WTC11 (cell line): ENCODE results near the gene KIAA1671. TPM values are rescaled to one million over a fixed set of nuclear protein-coding genes. Genes with fewer than 3 reads are reported as not detected.

Experiments
- ATAC-seq: fragments of 200-7000 bp; cut with Tn5 transposase; 2 replicates; pipeline ENCODE4 v1.10.0; 2021; ENCODE audit warnings: mild to moderate bottlenecking, moderate library complexity
- CTCF ChIA-PET: fragments of 300-600 bp; sonication (Branson Sonifier 250); formaldehyde crosslinking; loops from one replicate; lab custom pipeline; 2021; ENCODE audit warnings: antibody characterized with exemption; lab: Charles Lee
- POLR2A ChIA-PET: fragments of 350-600 bp; sonication (Branson Sonifier 250); formaldehyde crosslinking; loops from one replicate; lab custom pipeline; 2021; ENCODE audit warnings: antibody characterized with exemption; lab: Charles Lee
- DNase-seq: peaks from one replicate; pipeline ENCODE4 v3.0.0; 2021; ENCODE audit warnings: low spot score
- H3K27ac Mint-ChIP-seq: 2 replicates; pipeline ENCODE4 v1.8.0; 2021; ENCODE audit warnings: mixed read lengths
- H3K27me3 Mint-ChIP-seq: 2 replicates; pipeline ENCODE4 v1.8.0; 2021; ENCODE audit warnings: low read depth, mild to moderate bottlenecking, moderate library complexity, mixed read lengths
- H3K36me3 Mint-ChIP-seq: 2 replicates; pipeline ENCODE4 v1.8.0; 2021; ENCODE audit warnings: mixed read lengths
- H3K4me1 Mint-ChIP-seq: 2 replicates; pipeline ENCODE4 v1.8.0; 2022; ENCODE audit warnings: mixed read lengths
- H3K4me3 Mint-ChIP-seq: 2 replicates; pipeline ENCODE4 v1.8.0; 2021; ENCODE audit warnings: mild to moderate bottlenecking, moderate library complexity, mixed read lengths
- H3K9me3 Mint-ChIP-seq: 2 replicates; pipeline ENCODE4 v1.8.0; 2021; ENCODE audit warnings: mixed read lengths
- ATF1 ChIP-seq: sonication (generic); formaldehyde crosslinking; IDR thresholded peaks from 2 replicates; pipeline ENCODE4 v1.8.1; 2023; ENCODE audit warnings: mild to moderate bottlenecking, moderate library complexity, missing genetic modification reagents
- CTCF ChIP-seq: fragments of 200-600 bp; IDR thresholded peaks from 2 replicates; pipeline ENCODE4 v1.8.0; 2022; ENCODE audit warnings: antibody characterized with exemption
- E2F4 ChIP-seq: sonication (generic); formaldehyde crosslinking; IDR thresholded peaks from 2 replicates; pipeline ENCODE4 v1.8.1; 2022; ENCODE audit warnings: low read depth, mild to moderate bottlenecking, moderate library complexity, missing genetic modification reagents, borderline replicate concordance
- ESRRA ChIP-seq: sonication (generic); formaldehyde crosslinking; IDR thresholded peaks from 2 replicates; pipeline ENCODE4 v1.8.1; 2022; ENCODE audit warnings: mild to moderate bottlenecking, missing genetic modification reagents, borderline replicate concordance
- MXD4 ChIP-seq: fragments of 250-450 bp; sonication (Bioruptor Pico); IDR thresholded peaks from 2 replicates; pipeline ENCODE4 v1.8.0; 2021; ENCODE audit warnings: mild to moderate bottlenecking, moderate library complexity, borderline replicate concordance
- MYBL2 ChIP-seq: sonication (generic); formaldehyde crosslinking; IDR thresholded peaks from 2 replicates; pipeline ENCODE4 v1.8.1; 2023; ENCODE audit warnings: mild to moderate bottlenecking, moderate library complexity, missing genetic modification reagents
- NFATC4 ChIP-seq: fragments of 250-450 bp; sonication (Bioruptor Pico); IDR thresholded peaks from 2 replicates; pipeline ENCODE4 v1.9.0; 2021; ENCODE audit warnings: mild to moderate bottlenecking
- NFYB ChIP-seq: sonication (generic); formaldehyde crosslinking; conservative IDR thresholded peaks from 2 replicates; pipeline ENCODE4 v1.8.0; 2022; ENCODE audit warnings: low read depth, missing genetic modification reagents
- NR2C2 ChIP-seq: sonication (generic); formaldehyde crosslinking; IDR thresholded peaks from 2 replicates; pipeline ENCODE4 v1.8.0; 2022; ENCODE audit warnings: mild to moderate bottlenecking, missing genetic modification reagents
- OVOL2 ChIP-seq: fragments of 250-450 bp; sonication (Bioruptor Pico); IDR thresholded peaks from 2 replicates; pipeline ENCODE4 v1.9.0; 2021; ENCODE audit warnings: mild to moderate bottlenecking, borderline replicate concordance
- PRDM15 ChIP-seq: sonication (generic); formaldehyde crosslinking; IDR thresholded peaks from 2 replicates; pipeline ENCODE4 v1.8.0; 2022; ENCODE audit warnings: missing genetic modification reagents
- PRRX2 ChIP-seq: fragments of 250-450 bp; sonication (Bioruptor Pico); IDR thresholded peaks from 2 replicates; pipeline ENCODE4 v1.8.0; 2021; ENCODE audit warnings: mild to moderate bottlenecking
- SOX15 ChIP-seq: fragments of 250-450 bp; sonication (Bioruptor Pico); IDR thresholded peaks from 2 replicates; pipeline ENCODE4 v1.9.0; 2021; ENCODE audit warnings: mild to moderate bottlenecking
- SP1 ChIP-seq: sonication (generic); formaldehyde crosslinking; conservative IDR thresholded peaks from 2 replicates; pipeline ENCODE4 v1.8.1; 2022; ENCODE audit warnings: missing genetic modification reagents
- TCF7 ChIP-seq: sonication (generic); formaldehyde crosslinking; IDR thresholded peaks from 2 replicates; pipeline ENCODE4 v1.8.0; 2022; ENCODE audit warnings: mild to moderate bottlenecking, low read depth, missing genetic modification reagents, moderate library complexity
- TEAD4 ChIP-seq: sonication (generic); formaldehyde crosslinking; IDR thresholded peaks from 2 replicates; pipeline ENCODE4 v1.8.0; 2022; ENCODE audit warnings: mild to moderate bottlenecking, missing genetic modification reagents
- USF2 ChIP-seq: sonication (generic); formaldehyde crosslinking; IDR thresholded peaks from 2 replicates; pipeline ENCODE4 v1.8.1; 2023; ENCODE audit warnings: mild to moderate bottlenecking, missing genetic modification reagents, moderate library complexity
- ZBTB21 ChIP-seq: sonication (generic); formaldehyde crosslinking; IDR thresholded peaks from 2 replicates; pipeline ENCODE4 v1.8.1; 2023; ENCODE audit warnings: mild to moderate bottlenecking, missing genetic modification reagents, borderline replicate concordance
- ZNF138 ChIP-seq: sonication (generic); formaldehyde crosslinking; conservative IDR thresholded peaks from 2 replicates; pipeline ENCODE4 v1.8.1; 2022; ENCODE audit warnings: mild to moderate bottlenecking, moderate library complexity, missing genetic modification reagents
- ZNF416 ChIP-seq: fragments of 250-450 bp; sonication (Bioruptor Pico); IDR thresholded peaks from 2 replicates; pipeline ENCODE4 v1.9.0; 2021; ENCODE audit warnings: mild to moderate bottlenecking, inconsistent platforms
- ZNF423 ChIP-seq: fragments of 250-450 bp; sonication (Bioruptor Pico); IDR thresholded peaks from 2 replicates; pipeline ENCODE4 v2.1.2; 2022; ENCODE audit warnings: mild to moderate bottlenecking, moderate library complexity
- total RNA-seq: library from RNA; stranded (reverse); gene quantifications from 3 replicates; pipeline ENCODE4 v1.2.3, GENCODE V29; 2021
- TF ChIP-seq, protein P1 (sequence below): fragments of 250-450 bp; sonication (Bioruptor Pico); IDR thresholded peaks from 2 replicates; pipeline ENCODE4 v2.1.2; 2022; ENCODE audit warnings: mild to moderate bottlenecking, moderate library complexity
- TF ChIP-seq, protein P2 (sequence below): fragments of 250-450 bp; sonication (Bioruptor Pico); IDR thresholded peaks from 2 replicates; pipeline ENCODE4 v1.9.0; 2021; ENCODE audit warnings: mild to moderate bottlenecking
- TF ChIP-seq, protein P3 (sequence below): sonication (generic); formaldehyde crosslinking; conservative IDR thresholded peaks from 2 replicates; pipeline ENCODE4 v1.8.1; 2022; ENCODE audit warnings: mild to moderate bottlenecking, missing genetic modification reagents

Gene KIAA1671
- total RNA-seq, 1 experiment from 2014 or later = 26.0 TPM

DNA sequence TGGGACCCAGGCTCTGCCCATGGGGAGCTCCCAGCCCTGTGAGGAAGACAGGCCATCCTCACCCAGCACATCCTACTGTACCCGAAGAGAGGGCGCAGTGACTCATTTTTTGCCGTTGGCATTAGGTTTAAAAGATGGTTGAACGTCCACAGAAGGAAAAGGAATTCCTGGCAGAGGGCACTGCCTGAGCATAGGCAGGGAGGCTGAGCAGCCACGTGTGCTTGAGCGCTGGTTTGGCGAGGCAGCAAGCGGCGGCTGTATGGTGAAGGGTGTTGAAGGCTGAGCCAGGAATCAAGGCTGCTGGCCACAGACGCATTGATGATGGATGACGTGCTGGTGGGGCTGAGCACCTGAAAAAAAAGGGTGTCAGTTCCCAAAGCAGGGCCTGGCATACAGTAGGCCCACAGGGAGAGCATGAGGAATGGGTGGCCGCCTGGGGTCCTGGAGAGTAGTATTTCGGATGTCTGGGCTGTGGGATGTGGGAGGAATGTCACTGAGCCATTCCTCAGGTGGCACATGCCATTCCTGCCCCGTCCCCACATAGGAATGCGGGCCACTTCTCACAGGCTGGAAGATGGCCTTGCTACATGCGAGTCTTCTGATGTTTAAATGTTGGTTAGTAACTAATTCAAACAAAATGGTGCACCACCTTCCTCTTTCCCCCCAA lies 112.5 kb downstream of the KIAA1671 start (continued):
- TF ChIP-seq, protein P1, sequence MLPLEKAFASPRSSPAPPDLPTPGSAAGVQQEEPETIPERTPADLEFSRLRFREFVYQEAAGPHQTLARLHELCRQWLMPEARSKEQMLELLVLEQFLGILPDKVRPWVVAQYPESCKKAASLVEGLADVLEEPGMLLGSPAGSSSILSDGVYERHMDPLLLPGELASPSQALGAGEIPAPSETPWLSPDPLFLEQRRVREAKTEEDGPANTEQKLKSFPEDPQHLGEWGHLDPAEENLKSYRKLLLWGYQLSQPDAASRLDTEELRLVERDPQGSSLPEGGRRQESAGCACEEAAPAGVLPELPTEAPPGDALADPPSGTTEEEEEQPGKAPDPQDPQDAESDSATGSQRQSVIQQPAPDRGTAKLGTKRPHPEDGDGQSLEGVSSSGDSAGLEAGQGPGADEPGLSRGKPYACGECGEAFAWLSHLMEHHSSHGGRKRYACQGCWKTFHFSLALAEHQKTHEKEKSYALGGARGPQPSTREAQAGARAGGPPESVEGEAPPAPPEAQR (CRISPR knock-in tag) = no peak
- TF ChIP-seq SP1 (no peak), MXD4 (CRISPR knock-in tag) (no peak), SOX15 (no peak), PRRX2 (CRISPR knock-in tag) (no peak)
- TF ChIP-seq, all 79 proteins: peak for 0

DNA sequence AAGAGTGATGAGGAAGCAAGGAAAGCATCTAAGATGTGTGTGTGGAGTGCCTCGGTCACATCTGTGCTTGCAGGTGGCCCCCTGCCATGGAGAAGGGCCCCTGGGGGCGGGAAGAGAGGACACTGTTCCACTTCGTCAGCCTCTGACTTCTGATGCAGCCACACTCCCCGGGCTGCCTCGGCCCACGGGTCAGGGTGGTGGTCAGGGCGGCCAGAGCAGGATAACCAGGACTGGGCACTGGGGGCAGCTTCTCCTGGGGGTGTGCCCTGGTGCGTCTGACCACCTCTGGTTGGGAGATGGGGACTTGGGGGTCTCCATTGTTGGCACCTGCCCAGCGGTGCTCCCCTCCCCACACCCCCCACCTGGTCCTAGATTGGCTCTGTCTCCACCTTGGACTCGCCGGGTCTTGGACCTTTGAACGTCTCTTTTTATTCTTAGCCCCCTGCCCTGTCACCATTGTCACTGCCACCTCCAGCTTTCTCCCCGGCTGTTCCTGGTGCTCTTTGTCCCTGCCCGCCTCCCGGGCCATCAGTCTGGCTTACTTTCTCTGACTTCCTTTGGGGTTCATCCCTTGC lies 114.4 kb downstream of the KIAA1671 start:
- CTCF ChIA-PET = no interaction called here
- Mint-ChIP-seq H3K27me3 (no peaks in the 10 kb centered on the region), H3K4me1 (peaks cover 15% of the 10 kb centered on the region), H3K4me3 (no peak overlapping the region), H3K36me3 (peaks cover 4% of the 10 kb centered on the region; the same call in 1 of the 2 replicates), H3K27ac (no peak overlapping the region; the same call in 1 of the 2 replicates), H3K9me3 (no peaks in the 10 kb centered on the region)
- TF ChIP-seq NR2C2 (no peak), PRDM15 (CRISPR knock-in tag) (no peak), ATF1 (CRISPR knock-in tag) (no peak), ZNF423 (no peak), USF2 (CRISPR knock-in tag) (no peak), NFYB (CRISPR knock-in tag) (no peak), ZBTB21 (CRISPR knock-in tag) (no peak)
- POLR2A ChIA-PET = no interaction called here
- no peak for ATAC-seq
- no peak for DNase-seq

GRCh38 chr22:25067851-25068421 lies 115.4 kb downstream of the KIAA1671 start:
- Mint-ChIP-seq H3K4me1 (peaks cover 8% of the 10 kb centered on the region), H3K4me3 (no peak overlapping the region), H3K9me3 (no peaks in the 10 kb centered on the region), H3K27ac (no peak overlapping the region), H3K27me3 (no peaks in the 10 kb centered on the region), H3K36me3 (peaks cover 3% of the 10 kb centered on the region; the same call in 1 of the 2 replicates)
- ATAC-seq (no peak), DNase-seq (no peak)
- CTCF ChIA-PET = interaction anchor here (0.7 to 1.6 kb wide), 5 partner anchors 9 to 133 kb away, joined by 3 to 10 read pairs (median 4); no protein-coding TSS in a partner anchor
- POLR2A ChIA-PET = no interaction called here
- TF ChIP-seq, protein P2, sequence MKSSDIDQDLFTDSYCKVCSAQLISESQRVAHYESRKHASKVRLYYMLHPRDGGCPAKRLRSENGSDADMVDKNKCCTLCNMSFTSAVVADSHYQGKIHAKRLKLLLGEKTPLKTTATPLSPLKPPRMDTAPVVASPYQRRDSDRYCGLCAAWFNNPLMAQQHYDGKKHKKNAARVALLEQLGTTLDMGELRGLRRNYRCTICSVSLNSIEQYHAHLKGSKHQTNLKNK (CRISPR knock-in tag) = no peak
- no peak for TF ChIP-seq ZNF416 (CRISPR knock-in tag)
- no peak for TF ChIP-seq SOX15
- no peak for TF ChIP-seq NFATC4 (CRISPR knock-in tag)
- no peak for TF ChIP-seq OVOL2 (CRISPR knock-in tag)
- no peak for TF ChIP-seq MYBL2 (CRISPR knock-in tag)
- no peak for TF ChIP-seq TCF7 (CRISPR knock-in tag)
- no peak for TF ChIP-seq TEAD4 (CRISPR knock-in tag)
- TF ChIP-seq CTCF = no peak
- no peak for TF ChIP-seq ESRRA
- TF ChIP-seq, protein P3, sequence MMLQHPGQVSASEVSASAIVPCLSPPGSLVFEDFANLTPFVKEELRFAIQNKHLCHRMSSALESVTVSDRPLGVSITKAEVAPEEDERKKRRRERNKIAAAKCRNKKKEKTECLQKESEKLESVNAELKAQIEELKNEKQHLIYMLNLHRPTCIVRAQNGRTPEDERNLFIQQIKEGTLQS (CRISPR knock-in tag) = no peak
- TF ChIP-seq ZBTB21 (CRISPR knock-in tag) = no peak
- no peak for TF ChIP-seq E2F4 (CRISPR knock-in tag)
- no peak for TF ChIP-seq ZNF138 (CRISPR knock-in tag)
